PC-3 (cell line): ENCODE results near the gene RNF19B.

Experiments used
- EZH2 ChIP-seq: fragments of 300-600 bp; sonication (generic); IDR thresholded peaks from one replicate; pipeline ENCODE4 v1.6.1; 2017; ENCODE audit warnings: antibody characterized with exemption, mild to moderate bottlenecking, low read length; ENCODE audit not compliant: unreplicated experiment
- TF ChIP-seq, protein P1 (sequence below): fragments of 300-600 bp; sonication (generic); conservative IDR thresholded peaks from 2 replicates; pipeline ENCODE4 v1.5.1; 2017; ENCODE audit warnings: antibody characterized with exemption, low read depth, mild to moderate bottlenecking, low read length

- TF ChIP-seq, protein P1, sequence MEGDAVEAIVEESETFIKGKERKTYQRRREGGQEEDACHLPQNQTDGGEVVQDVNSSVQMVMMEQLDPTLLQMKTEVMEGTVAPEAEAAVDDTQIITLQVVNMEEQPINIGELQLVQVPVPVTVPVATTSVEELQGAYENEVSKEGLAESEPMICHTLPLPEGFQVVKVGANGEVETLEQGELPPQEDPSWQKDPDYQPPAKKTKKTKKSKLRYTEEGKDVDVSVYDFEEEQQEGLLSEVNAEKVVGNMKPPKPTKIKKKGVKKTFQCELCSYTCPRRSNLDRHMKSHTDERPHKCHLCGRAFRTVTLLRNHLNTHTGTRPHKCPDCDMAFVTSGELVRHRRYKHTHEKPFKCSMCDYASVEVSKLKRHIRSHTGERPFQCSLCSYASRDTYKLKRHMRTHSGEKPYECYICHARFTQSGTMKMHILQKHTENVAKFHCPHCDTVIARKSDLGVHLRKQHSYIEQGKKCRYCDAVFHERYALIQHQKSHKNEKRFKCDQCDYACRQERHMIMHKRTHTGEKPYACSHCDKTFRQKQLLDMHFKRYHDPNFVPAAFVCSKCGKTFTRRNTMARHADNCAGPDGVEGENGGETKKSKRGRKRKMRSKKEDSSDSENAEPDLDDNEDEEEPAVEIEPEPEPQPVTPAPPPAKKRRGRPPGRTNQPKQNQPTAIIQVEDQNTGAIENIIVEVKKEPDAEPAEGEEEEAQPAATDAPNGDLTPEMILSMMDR: no peak
- TF ChIP-seq EZH2: no peak
Measured at GRCh38 chr1:32934535-32934934, 30.1 kb downstream of the RNF19B start.
